Measurements from ENCODE around the gene PPP1R7. TPM values are rescaled to one million over a fixed set of nuclear protein-coding genes. Genes with fewer than 3 reads are reported as not detected.

Gene PPP1R7
- total RNA-seq, 1 donor from 2014 or later = 43.1 TPM

DNA sequence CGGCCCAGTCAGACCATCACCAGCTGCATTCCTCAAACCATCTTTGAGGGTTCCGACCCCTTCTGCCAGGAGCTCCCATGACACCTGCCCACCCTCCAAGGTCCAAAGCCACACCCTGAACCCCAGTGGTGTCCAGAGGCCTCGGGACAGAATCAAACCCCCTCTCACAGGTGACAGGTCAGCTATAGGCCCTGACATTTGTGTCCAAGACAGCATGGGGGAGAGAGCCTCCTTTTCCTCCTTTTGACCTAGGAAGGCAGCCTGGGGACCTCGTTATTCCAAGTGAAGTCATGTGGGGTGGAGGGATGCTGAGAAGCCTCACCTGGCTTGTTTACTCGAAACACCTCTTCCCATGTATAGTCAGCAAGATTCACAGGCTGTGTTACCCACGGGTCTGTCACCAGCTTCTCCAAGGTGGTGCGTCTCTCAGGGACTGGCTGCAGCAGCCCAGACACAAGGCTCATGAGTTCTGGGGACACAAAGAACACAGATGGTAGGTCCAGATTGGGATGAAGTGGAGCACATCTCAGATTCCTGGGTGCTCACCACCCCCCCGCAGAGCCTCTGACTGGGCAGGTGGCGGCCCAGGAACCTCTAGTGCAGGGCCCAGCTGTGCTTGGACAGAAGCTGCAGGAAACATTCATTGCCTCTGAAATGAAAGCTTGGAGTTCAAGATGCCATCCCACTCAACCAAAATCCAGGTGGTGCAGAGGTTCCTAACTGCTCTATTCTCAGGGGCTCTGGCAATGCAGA lies 43.1 kb upstream of the PPP1R7 start:
- Mint-ChIP-seq H3K27me3 (ENCODE audit: low read depth) (no peaks in the 10 kb centered on the region), H3K4me1 (ENCODE audit: low read depth) (peaks cover 8% of the 10 kb centered on the region), H3K36me3 (ENCODE audit: low read depth) (no peaks in the 10 kb centered on the region), H3K27ac (ENCODE audit: unreplicated experiment) (no peak overlapping the region), H3K4me3 (ENCODE audit: unreplicated experiment) (no peak overlapping the region), H3K9me3 (ENCODE audit: low read depth) (no peaks in the 10 kb centered on the region)
- TF ChIP-seq, protein P1, sequence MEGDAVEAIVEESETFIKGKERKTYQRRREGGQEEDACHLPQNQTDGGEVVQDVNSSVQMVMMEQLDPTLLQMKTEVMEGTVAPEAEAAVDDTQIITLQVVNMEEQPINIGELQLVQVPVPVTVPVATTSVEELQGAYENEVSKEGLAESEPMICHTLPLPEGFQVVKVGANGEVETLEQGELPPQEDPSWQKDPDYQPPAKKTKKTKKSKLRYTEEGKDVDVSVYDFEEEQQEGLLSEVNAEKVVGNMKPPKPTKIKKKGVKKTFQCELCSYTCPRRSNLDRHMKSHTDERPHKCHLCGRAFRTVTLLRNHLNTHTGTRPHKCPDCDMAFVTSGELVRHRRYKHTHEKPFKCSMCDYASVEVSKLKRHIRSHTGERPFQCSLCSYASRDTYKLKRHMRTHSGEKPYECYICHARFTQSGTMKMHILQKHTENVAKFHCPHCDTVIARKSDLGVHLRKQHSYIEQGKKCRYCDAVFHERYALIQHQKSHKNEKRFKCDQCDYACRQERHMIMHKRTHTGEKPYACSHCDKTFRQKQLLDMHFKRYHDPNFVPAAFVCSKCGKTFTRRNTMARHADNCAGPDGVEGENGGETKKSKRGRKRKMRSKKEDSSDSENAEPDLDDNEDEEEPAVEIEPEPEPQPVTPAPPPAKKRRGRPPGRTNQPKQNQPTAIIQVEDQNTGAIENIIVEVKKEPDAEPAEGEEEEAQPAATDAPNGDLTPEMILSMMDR (IDR thresholded peaks at IDR 0.05) = no peak
- no peak for DNase-seq (ENCODE audit: low spot score)

DNA sequence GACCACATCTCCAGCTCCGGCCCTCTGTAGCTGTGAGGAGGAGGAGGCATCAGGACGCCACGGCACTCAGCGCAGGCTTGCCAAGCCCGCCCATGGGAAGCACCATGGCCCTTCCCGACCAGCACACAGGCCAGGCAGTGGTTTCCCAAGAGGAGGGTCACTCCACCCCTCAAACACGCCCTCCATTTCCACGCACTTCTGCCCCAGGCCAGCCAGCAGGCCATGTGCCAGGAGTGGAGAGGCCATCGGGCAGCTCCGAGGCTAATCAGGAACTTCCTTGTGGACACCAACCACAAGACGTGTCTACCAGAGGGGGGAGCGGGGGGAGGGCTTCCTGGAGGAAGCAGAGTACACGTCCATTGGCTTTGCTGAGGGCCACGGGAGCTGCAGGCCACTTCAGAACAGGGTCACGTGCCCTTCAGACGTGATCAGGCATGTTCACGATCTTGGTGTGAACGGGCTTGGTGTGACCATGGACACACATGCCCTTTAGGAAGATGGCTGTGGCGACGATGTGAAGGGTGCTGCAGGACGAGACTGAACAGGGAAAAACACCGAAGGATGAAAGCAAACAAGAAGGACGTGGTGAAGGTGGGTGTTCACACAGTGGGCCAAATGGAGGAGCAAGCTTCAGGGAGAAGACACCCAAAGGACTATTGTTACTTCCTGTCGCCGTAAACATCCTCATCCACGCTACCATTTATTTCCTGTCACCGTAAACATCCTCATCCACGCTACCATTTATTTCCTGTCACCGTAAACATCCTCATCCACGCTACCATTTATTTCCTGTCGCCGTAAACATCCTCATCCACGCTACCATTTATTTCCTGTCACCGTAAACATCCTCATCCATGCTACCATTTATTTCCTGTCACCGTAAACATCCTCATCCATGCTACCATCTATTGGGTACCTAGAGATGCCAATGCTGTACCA lies 41.7 kb upstream of the PPP1R7 start:
- no peak overlapping the region for H3K27ac Mint-ChIP-seq (ENCODE audit: unreplicated experiment)
- H3K27me3 Mint-ChIP-seq (ENCODE audit: low read depth) = no peaks in the 10 kb centered on the region
- no peaks in the 10 kb centered on the region for H3K36me3 Mint-ChIP-seq (ENCODE audit: low read depth)
- H3K4me3 Mint-ChIP-seq (ENCODE audit: unreplicated experiment) = no peak overlapping the region
- H3K4me1 Mint-ChIP-seq (ENCODE audit: low read depth) = no peaks in the 10 kb centered on the region
- TF ChIP-seq, protein P1 (IDR thresholded peaks at IDR 0.05) = no peak
- no peaks in the 10 kb centered on the region for H3K9me3 Mint-ChIP-seq (ENCODE audit: low read depth)
- no peak for DNase-seq (ENCODE audit: low spot score)

DNA sequence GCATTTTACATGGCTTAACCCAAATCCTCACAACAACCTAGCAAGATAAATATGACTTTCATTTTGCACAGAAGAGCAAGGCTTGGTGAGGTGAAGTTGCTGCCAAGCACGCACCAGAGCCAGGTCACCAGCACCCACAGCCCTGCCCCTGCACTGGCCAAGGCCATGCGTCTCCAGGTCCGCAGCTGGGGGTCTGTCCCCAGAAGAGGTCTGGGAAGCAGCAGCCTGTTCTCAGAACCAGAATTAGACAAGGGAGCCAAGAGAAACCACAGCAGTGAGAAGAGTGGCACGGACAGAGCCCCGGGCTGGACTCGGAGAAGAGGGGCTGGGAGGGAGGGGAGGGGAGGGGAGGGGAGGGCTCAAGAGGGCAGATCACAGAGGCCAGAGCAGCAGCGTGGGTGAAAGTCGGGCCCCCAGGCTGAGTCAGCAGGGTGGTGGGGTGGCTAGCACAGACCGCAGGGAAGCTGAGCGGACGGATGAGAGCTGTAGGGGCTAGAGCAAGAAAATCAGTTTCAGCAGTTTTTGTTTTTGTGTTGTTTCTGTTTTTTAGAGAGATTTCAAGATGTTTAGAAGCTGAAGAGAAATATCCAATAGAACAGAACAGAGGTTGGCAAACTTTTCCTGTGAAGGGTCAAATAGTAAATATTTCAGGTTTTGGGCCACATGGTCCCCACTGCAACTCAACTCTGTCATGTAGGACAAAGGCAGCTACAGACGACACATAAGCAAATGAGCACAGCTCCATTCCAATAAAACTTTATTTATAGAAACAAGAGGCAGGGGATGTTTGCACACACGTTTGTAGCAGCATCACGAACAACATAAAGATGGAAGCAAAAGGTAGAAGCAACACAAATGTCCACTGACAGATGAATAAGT lies 40.8 kb upstream of the PPP1R7 start:
- DNase-seq (ENCODE audit: low spot score) = no peak
- Mint-ChIP-seq H3K27me3 (ENCODE audit: low read depth) (no peaks in the 10 kb centered on the region), H3K4me1 (ENCODE audit: low read depth) (no peaks in the 10 kb centered on the region), H3K27ac (ENCODE audit: unreplicated experiment) (no peak overlapping the region), H3K36me3 (ENCODE audit: low read depth) (no peaks in the 10 kb centered on the region), H3K4me3 (ENCODE audit: unreplicated experiment) (no peak overlapping the region), H3K9me3 (ENCODE audit: low read depth) (no peaks in the 10 kb centered on the region)
- TF ChIP-seq, protein P1 (IDR thresholded peaks at IDR 0.05) = no peak

DNA sequence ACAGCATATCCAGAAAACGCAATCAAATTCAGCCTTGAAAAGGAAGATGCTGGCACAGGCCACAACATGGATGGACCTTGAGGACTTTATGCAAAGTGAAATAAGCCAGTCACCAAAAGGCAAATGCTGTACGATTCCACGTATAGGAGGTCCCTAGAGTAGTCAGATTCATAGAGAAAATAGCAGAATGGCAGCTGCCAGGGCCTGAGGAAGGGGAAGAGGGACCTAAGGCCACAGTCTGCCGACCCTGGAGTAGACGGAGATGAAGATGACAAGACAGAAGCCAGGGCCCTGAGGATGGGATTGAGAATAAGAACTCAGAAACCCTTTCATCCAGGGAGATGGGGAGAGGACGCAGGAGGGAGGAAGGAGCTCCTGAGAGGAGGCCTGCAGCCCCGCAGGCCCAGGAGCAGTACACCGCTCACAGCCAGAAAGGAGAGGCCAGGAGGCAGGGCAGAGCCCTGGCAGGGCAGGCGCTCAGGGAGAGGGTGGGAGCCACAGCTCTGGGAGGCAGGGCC lies 40.1 kb upstream of the PPP1R7 start:
- Mint-ChIP-seq H3K27ac (ENCODE audit: unreplicated experiment) (no peak overlapping the region), H3K4me3 (ENCODE audit: unreplicated experiment) (no peak overlapping the region), H3K4me1 (ENCODE audit: low read depth) (no peaks in the 10 kb centered on the region), H3K27me3 (ENCODE audit: low read depth) (no peaks in the 10 kb centered on the region), H3K9me3 (ENCODE audit: low read depth) (no peaks in the 10 kb centered on the region), H3K36me3 (ENCODE audit: low read depth) (no peaks in the 10 kb centered on the region)
- no peak for DNase-seq (ENCODE audit: low spot score)
- TF ChIP-seq, protein P1 (IDR thresholded peaks at IDR 0.05) = no peak
